Measurements from ENCODE around the gene RPS6KB2.

DNA sequence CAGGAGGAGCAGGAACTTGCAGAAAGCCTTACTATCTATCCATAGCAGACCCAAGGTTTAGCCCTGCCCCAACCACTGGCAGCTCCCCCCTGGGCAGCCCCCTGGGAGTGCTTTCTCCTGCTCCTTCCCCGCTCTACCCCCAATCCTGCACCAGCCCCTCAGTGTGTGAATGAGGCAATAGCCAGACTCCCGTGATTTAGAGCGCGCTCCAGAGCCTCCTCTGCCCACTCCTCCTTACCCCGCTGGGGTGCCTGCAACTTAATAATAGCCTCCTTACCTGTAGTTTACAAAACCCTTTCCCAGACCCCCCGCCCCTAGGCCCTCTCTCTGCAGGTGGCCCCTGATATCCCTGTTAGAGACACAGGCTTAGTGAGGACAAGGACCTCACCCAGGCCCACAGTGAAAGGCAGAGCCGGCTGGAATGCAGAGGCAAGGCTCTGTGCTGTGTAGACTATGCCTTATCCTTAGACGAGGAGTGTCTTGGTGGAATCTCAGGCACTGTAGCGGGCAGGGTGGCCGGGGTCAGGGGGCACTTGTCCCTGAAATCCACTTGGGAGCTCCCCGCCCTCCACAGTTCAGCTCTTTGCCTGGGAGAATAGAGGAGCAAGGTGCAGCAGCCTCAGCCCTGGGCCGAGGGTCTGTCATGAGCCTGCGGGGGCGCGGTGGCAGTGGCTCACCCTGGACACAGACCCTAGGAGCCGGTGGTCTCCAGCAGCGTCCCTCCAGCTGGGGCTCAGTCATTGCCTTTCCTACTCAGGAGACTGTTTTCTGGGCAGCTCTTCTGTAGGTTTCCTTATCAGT lies 17.1 kb upstream of the RPS6KB2 start:
- TF ChIP-seq, protein P1, sequence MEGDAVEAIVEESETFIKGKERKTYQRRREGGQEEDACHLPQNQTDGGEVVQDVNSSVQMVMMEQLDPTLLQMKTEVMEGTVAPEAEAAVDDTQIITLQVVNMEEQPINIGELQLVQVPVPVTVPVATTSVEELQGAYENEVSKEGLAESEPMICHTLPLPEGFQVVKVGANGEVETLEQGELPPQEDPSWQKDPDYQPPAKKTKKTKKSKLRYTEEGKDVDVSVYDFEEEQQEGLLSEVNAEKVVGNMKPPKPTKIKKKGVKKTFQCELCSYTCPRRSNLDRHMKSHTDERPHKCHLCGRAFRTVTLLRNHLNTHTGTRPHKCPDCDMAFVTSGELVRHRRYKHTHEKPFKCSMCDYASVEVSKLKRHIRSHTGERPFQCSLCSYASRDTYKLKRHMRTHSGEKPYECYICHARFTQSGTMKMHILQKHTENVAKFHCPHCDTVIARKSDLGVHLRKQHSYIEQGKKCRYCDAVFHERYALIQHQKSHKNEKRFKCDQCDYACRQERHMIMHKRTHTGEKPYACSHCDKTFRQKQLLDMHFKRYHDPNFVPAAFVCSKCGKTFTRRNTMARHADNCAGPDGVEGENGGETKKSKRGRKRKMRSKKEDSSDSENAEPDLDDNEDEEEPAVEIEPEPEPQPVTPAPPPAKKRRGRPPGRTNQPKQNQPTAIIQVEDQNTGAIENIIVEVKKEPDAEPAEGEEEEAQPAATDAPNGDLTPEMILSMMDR (IDR thresholded peaks at IDR 0.05), result no peak
- TF ChIP-seq POLR2A (IDR thresholded peaks at IDR 0.05), result no peak
